HG03469 (cell line): ENCODE measurements around the gene ERF.

ENCODE experiments used
- ATAC-seq: cut with Tn5 transposase; IDR thresholded peaks from one replicate; pipeline ENCODE4 v1.9.1; 2021; ENCODE audit warnings: mild to moderate bottlenecking, moderate library complexity, moderate number of reproducible peaks; ENCODE audit not compliant: unreplicated experiment

ERF gene

DNA sequence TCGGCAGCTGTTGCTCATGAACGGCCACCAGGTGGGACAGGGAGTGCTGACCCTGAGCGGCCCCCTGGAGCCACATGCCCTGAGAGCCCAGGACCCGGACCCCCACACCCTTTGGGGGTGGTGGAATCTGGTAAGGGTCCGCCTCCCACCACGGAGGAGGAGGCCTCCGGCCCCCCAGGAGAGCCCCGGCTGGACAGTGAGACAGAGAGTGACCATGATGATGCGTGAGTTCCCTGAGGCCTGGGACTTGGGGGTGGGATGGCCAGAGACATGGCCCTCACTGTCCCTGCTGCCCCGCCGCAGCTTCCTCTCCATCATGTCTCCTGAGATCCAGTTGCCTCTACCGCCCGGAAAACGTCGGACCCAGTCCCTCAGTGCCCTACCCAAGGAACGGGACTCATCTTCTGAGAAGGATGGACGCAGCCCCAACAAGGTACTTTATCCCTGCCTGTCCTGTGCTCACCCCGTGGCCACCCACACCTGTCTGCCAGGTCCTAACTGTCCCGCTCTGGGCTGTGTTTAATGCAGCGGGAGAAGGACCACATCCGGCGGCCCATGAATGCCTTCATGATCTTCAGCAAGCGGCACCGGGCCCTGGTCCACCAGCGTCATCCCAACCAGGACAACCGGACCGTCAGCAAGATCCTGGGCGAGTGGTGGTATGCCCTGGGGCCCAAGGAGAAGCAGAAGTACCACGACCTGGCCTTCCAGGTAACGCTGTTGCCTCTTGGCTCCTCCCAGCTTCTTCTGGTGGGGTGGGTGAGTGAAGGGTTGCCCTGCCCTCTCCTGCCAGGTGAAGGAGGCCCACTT lies 32.3 kb upstream of the ERF start:
- no peak for ATAC-seq

GRCh38 chr19:42286349-42287016 lies 31.6 kb upstream of the ERF start:
- ATAC-seq = no peak

DNA sequence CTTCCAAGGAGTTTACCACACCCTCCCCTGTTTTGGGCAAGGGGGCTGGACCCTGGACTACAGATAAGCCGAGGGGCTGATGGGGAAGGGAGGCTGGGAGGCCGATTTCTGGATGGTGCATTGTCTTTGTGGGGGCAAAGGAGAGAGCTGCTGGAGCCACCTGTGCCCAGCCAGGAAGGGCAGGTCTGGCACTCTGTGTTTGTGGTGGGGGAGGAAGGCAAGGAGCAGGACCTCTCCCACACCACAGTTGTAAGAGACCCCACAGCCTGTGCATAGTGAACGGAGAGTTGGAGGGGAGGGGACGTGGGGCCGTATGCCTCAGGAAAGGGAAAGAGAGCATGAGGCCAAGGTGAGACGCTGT lies 31.0 kb upstream of the ERF start:
- ATAC-seq = no peak

- ATAC-seq = no peak
These were observed 30.6 kb upstream of the ERF start for GRCh38 chr19:42285541-42285941.

- ATAC-seq = no peak
These were observed 29.8 kb upstream of the ERF start for GRCh38 chr19:42284591-42285341.

DNA sequence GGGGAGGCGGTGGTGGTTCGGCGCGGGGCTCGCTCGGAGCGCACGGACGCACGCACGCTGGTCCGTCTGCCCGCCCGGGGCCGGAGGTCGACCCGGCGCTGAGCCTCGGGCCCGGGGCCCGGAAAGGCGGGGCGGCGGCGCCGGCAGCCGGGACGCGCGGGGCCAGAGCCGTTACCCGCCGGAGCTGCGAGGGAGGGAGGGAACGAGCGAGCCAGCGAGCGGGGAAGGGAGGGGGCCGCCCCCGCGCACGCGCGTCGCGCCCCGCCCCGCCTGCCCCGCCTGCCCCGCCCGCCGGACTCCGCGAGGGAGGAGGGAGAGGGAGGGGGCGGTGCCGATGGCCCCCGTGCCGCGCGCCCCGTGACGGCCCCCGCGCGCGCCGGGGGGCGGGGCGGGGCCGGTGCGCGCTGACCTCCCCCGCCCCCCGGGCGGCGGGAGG lies 29.2 kb upstream of the ERF start:
- no peak for ATAC-seq

GRCh38 chr19:42283188-42284065 lies 28.5 kb upstream of the ERF start:
- no peak for ATAC-seq

DNA sequence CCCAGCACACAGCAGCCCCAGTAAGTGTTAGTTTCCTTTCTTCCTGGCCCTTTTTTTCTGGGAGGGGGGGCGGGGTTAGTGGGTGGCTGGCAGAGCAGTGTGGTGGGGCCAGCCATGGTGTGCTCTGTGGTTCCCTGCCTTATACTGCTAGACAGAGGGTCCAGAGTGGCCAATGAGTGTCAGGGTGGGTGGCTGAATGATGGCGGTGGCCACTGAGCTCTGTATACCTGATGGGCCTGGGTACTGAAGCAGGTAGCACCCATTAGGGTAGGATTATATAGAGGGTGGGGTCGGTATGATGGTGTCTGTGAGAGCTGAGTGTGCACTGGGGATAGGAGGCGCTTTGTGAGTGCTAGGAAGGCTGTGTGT lies 27.9 kb upstream of the ERF start:
- no peak for ATAC-seq

DNA sequence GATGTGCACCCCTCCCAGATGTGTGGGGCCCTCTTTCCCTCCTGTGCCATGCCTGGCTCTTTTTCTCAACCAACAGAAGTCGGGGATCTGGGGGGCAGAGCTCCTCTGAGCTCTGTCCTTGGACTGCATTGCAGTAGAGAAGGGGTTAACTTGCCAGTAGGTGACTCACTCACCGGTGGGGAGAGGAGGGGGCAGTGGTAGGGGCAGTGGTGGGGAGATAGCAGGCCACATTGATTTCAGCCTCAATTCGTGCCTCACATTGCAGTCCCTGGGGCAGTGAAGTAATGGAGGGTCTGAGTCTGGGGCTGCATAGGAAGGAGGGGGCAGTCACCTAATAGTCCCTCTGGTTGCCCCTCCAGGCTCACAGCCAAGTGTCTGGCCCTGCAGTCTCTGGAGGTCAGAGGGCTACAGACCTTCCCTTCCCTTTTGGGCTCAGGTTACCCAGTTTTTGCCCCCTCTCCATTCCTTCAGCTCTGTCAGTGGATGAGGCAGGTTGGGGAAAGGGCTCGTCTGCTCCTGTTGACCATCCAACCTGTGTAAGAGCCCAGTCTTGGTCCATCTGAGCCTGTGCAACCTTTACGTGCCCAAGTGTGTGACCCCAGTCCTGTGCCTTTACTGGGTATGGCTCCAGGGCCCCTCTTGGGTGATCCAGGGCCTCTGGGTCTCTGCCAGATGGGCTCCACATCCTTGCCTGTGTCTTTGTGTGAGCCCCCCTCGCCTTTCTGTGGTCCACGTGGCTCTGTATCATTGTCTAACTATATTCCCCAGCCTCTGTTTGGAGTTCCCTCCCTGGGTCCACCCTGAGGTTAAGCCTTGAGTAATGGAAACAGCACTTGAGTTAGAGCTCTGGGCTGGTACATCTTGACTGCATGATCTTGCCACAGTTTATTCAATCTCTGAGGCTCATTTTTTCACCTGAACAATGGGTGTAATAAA lies 27.2 kb upstream of the ERF start:
- no peak for ATAC-seq

DNA sequence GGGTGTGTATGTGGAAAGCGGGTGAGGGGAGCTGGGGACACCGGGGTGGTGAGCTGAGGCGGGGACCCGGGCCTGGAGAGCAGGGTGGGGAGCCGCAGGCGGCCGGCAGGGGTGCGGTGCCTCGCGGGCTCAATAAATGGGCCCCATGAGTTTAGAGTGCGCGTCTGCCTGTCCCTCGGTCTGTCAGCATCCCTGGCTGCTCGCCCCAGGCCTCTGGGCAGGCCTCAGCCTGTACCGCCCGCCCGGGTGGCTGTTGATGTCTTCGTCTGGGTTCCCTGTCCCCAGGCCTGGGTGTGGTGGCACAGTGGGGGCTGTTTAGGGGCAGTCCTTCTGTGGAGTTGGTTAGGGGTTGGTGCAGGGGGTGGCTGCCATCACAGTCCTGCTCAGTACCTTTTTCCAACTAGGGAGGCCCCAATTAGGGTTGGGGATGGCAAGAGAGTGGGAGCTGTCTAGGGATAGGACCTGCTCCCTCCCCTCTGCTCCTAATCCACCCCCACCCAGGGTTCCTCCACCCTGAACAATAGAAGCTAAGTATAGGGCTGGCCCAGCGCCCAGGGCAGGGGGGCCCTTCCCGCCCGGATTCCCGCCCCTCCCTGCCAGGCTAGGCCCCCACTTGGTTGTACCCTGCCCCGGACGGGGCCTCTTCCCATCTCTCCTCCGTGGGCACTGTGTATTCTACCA lies 26.4 kb upstream of the ERF start:
- no peak for ATAC-seq

- no peak for ATAC-seq
These were observed 25.9 kb upstream of the ERF start for GRCh38 chr19:42280815-42281145.

DNA sequence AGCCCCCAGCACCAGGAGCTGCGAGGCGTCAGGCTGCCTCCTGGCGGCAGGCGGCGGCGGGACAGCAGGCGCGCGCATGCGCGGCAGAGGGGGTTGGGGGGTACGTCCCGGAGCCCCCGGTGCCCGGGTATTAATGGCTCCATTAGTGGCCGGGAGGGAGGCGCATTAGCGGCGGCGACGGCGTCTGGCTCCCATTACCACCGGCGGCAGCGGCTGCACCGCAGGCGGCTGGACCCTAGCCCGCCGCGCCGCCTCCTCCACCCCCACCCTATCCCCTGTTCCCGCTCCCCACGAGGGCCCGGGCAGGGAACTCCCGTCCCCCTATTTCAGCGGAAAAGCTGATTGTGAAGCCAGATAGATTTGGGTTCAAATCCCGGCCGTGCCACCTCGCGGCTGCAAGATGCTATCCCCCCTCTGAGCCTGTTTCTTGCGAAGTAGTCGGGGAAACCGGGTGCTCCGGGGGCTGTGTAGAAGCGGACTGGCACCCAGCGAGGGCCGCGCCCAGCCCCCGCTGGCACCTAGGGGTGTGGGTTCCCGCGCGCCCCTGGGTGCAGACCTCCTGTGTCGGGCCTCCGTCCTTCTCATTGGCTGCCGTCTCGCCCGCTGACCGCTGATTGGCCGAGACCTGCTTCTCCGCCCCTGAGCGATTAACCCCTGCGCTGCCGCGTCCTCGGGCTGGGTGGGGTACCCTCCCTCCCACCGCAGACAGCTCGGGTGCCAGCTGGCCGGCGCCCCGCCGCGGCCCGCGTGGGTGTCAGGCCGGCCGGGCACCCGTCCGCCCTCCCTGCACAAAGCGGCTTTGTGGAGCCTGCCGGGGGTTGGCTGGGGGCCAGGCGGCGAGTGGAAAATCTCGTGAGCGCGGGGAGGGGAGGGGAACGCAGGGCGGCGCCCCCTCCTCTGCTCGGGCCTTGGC lies 25.2 kb upstream of the ERF start:
- ATAC-seq = no peak

DNA sequence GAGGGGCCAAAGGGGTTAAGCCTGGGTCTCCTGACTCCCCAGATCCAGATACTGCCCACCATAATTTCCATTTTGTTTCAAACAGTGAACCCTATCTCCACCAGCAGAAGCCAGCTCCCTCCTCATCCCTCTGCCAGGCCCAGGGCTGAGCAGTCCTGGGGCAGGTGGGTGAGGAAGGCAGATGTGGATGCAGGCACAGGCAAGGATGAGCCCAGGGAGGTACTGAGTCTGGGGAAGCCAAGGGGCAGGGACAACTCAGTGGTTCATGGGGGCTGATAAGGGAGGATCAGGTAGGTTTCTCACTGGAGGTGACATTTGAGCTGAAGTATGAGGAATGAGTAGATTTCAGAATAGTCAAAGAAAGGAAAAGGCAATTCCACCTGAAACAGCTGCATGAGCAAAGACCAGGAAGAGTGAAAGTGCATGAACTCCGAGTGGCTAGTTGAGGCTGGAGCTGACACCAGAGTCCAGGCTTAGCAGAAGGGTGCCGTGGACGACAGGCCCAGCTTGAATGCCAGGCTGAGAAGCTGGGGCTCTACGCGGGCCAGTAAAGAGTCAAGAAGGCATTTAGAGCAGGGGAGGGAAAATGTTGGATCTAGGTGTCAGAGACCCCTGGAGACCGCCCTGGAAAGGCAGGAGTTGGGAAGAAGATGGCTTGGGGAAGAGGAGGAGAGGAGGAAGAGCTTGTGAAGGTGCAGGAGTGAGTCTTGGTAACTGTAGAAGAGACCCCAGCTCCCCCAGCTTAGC lies 24.4 kb upstream of the ERF start:
- no peak for ATAC-seq

DNA sequence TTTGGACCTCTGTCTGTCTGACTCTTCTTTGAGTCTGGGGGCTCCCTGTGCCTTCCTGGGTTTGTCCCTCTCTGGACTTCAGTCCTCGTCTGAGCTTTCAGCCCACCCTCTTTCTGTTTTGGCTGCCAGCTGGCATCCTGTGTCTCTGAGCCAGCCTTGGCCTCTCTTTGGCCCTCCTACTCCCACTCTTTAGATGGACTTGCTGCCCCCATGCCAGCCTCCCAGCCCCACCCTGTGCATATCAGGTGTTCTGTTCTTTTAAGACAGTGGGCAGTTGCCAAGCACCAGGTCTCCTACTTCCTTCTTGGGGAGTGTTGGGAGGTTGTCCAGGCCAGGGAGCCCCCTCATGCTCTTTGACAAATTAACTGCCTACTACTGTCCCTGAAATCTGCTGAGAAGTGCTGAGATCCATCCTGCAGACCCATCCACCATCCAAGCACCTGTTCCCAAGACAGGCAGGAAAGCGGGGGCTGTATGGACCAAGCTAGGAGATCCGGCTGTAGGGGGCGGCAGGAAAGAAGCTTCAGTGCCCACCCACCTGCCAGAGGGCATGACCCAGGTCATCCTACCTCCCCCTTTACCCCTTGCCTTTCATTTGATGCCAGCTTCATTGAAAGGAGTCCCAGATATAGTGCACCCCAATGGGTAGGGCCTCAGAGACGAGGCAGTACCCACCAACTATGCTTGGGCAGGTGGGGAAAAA lies 23.7 kb upstream of the ERF start:
- ATAC-seq = no peak

- ATAC-seq = no peak
These were observed 23.0 kb upstream of the ERF start for GRCh38 chr19:42277821-42278451.

- no peak for ATAC-seq
These were observed 21.9 kb upstream of the ERF start for GRCh38 chr19:42276821-42277220.

- ATAC-seq = no peak
These were observed 21.4 kb upstream of the ERF start for GRCh38 chr19:42276284-42276683.
